ENCODE results near the gene LUC7L2.
"Not testable (repeated sequence)": the region's sequence is repeated elsewhere in the genome, so short reads cannot be mapped to it uniquely, and the experiment has no call there.

LUC7L2 gene

GRCh38 chr7:139396323-139396951 lies 36.7 kb downstream of the LUC7L2 start:
- DNase-seq (ENCODE audit: low read depth in 2 of 2), result no peak

- DNase-seq (ENCODE audit: low read depth in 2 of 2), result no peak
These were observed 37.5 kb downstream of the LUC7L2 start for GRCh38 chr7:139397192-139397591.

- DNase-seq (ENCODE audit: low read depth in 2 of 2), result no peak
These were observed 43.9 kb downstream of the LUC7L2 start for GRCh38 chr7:139403601-139404000.

- DNase-seq (ENCODE audit: low read depth in 2 of 2), result no peak
These were observed 47.9 kb downstream of the LUC7L2 start for GRCh38 chr7:139407555-139407954.

DNA sequence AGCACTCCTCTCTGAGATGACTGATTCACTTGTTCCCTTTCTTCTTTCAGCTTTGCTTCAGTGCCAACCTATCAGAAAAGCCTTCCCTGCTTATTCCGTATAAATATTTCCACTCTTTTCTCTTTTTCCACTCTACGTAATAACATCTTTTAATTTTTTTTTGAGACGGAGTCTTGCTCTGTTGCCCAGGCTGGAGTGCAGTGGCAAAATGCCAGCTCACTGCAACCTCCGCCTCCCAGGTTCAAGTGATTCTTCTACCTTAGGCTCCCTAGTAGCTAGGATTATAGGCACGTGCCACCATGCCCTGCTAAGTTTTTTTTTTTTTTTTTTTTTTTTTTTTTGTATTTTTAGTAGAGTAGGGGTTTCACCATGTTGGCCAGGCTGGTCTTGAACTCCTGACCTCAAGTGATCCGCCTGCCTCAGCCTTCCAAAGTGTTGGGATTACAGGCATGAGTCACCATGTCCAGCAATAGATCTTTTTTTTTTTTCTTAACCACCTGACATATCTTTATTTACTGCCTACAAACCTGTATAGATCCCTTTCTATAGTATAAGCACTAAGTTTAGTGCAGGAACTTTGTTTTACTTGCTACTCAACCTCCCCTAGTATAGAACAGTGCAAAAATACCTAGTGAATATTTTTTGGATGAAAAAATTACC lies 55.2 kb downstream of the LUC7L2 start:
- not testable (repeated sequence) for DNase-seq (ENCODE audit: low read depth in 2 of 2)

GRCh38 chr7:139416405-139416804 lies 56.7 kb downstream of the LUC7L2 start:
- DNase-seq (ENCODE audit: low read depth in 2 of 2), result no peak

- no peak for DNase-seq (ENCODE audit: low read depth in 2 of 2)
These were observed 57.8 kb downstream of the LUC7L2 start for GRCh38 chr7:139417478-139417877.

DNA sequence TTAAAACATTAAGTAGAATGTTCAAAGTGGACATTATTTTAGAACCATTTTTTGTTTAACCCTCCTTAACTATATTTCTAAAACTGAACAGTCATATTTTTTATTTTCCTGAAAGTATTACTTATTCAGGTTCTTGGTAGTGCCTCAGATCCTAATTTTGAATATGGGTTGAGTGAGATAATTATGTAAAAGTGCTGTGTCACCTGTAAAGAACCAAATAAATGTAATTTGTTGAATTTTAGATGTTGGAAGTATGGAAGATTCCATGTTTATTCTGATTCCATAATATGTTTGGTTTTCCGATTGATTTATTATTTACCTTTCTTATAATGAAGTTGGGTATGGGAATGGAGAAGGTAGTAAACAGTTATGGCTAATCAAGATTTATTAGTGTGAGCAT lies 61.4 kb downstream of the LUC7L2 start:
- no peak for DNase-seq (ENCODE audit: low read depth in 2 of 2)

DNA sequence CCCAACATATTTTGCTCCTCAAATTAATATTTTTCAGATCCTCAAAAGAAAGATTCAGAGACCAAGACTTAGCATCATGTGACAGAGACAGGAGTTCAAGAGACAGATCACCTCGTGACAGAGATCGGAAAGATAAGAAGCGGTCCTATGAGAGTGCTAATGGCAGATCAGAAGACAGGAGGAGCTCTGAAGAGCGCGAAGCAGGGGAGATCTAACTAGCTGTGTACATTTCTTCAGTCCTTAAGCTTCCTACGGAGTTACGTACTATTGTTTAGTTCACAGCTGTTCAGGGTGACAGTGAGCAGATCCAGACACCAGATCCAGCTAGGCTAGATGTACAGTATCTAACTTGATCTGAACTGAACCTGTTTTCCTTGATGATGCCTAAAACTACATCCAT lies 62.4 kb downstream of the LUC7L2 start:
- no peak for DNase-seq (ENCODE audit: low read depth in 2 of 2)

- DNase-seq (ENCODE audit: low read depth in 2 of 2), result no peak
These were observed 63.4 kb downstream of the LUC7L2 start for GRCh38 chr7:139423091-139423490.

DNA sequence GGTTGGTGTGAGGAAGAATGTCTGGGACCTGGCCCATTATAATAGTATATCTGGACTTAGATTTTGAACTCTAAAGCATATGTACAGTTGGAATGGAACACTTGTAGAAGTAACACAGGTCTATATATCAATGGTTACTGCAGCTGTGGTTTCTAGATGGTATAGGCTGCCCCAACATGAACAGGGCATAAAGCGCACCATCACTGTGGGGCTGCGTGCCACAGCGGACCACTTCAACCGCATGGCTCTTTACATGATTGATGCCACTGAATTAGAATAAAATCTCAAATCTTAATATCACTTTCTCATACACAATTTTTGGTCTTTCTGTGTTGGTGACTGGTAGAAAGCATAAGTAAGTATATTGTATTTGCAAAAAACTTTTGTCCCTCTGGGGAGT lies 64.3 kb downstream of the LUC7L2 start:
- no peak for DNase-seq (ENCODE audit: low read depth in 2 of 2)

DNA sequence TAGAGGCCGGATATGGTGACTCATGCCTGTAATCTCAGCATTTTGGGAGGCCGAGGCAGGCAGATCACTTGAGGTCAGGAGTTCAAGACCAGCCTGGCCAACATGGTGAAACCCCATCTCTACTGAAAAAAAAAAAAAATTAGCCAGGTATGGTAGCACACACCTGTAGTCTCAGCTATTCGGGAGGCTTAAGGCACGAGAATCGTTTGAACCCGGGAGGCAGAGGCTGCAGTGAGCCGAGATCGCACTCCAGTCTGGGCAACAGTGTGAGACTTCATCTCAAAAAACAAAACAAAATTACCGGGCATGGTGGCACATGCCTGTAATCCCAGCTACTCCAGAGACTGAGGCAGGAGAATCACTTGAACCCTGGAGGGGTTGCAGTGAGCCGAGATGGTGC lies 66.0 kb downstream of the LUC7L2 start:
- not testable (repeated sequence) for DNase-seq (ENCODE audit: low read depth in 2 of 2)

DNA sequence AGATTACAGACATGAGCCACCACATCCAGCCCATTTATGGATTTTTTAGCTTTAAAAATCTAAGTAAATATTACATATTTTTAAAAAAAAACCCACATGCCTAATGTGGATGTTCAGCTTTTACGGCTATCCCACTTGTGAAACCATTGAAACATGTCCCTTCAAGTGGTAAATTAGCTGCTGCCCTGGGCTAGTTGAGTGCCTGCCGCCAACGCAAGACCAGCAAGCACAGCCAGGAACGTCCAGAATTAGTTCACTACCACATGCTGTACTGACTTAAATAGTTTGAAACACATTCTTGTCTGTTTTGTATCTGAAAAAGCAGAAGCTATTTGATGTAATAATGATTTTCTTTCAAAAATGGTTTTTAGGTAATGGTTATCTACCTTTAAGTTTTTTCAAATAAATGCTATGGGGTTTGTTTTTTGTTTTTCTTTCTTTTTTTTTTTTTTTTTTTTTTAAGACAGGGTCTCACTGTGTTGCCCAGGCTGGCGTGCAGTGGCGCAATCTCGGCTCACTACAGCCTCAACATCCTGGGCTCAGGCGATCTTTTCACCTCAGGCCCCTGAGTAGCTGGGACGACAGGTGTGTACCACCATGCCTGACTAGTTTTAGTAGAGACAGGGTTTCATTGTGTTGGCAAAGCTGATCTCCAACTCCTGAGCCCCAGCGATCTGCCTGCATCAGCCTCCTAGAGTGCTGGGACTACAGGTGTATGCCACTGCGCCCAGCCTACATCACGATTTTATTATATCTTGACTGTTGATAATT lies 66.7 kb downstream of the LUC7L2 start:
- no peak for DNase-seq (ENCODE audit: low read depth in 2 of 2)

- DNase-seq (ENCODE audit: low read depth in 2 of 2), result no peak
These were observed 67.3 kb downstream of the LUC7L2 start for GRCh38 chr7:139427029-139427420.

- no peak for DNase-seq (ENCODE audit: low read depth in 2 of 2)
These were observed 68.1 kb downstream of the LUC7L2 start for GRCh38 chr7:139427788-139428187.

DNA sequence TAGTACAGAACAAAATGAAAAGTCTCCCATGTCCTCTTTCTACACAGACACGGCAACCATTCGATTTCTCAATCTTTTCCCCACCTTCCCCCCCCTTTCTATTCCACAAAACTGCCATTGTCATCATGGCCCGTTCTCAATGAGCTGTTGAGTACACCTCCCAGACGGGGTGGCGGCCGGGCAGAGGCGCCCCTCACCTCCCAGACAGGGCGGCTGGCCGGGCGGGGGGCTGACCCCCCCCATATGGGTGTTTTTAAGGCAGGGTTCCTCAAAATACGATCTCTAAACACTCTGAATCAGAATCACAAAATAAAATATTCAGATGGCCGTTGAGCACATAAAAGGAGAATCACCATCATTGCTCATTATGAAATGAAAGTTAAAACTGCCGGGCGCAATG lies 70.0 kb downstream of the LUC7L2 start:
- not testable (repeated sequence) for DNase-seq (ENCODE audit: low read depth in 2 of 2)

DNA sequence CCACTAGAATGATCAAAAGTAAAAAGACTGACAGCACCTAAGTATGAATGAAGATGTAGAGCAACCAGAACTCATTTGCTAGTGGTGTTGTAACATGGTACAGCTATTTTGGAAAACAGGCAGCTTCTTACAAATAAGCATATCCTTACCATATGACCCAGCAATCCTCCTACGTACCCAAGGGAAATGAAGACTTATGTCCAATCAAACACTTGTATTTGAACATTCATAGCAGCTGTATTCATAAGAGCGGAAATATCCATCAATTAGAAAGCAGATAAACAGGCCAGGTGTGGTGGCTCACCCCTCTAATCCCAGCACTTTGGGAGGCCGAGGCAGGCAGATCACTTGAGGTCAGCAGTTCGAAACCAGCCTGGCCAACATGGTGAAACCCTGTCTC lies 70.7 kb downstream of the LUC7L2 start:
- DNase-seq (ENCODE audit: low read depth in 2 of 2), result no peak

DNA sequence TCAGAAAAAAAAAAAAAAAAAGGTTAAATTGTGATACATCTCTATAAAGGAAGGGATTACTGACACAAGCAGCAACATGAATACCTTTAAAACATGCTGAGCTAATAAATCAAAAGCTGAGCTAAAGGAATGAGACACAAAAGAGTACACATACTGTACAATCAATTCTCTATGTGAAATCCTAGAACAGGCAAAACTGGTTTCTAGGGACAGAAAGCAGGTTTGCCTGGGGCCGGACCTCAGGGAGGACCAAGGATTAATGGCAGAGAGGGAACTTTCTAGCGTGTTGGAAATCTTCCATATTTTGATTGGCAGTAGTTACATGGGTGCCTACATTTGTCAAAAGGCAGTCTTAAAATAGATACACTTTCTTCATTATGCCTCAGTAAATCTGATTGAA lies 71.3 kb downstream of the LUC7L2 start:
- no peak for DNase-seq (ENCODE audit: low read depth in 2 of 2)

DNA sequence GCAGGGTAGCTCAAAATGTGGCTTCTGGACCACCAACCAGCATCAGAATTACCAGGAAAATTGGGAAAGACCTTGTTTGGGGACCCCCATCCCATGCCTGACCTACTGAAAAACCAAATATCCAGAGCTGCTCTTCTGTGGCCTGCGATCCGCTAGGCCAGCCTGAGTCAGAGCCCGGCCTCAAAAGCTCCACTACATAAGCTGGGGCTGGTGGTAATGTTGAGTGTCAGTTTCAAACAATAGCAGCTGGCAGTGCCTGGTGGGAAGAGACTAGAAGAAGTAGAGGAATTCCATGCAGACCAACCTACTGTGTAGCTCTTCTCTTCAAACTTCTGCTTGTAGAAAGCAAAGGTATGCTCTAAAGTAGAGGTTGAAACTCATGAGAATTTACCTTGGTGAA lies 71.8 kb downstream of the LUC7L2 start:
- DNase-seq (ENCODE audit: low read depth in 2 of 2), result no peak

- DNase-seq (ENCODE audit: low read depth in 2 of 2), result no peak
These were observed 77.1 kb downstream of the LUC7L2 start for GRCh38 chr7:139436806-139437205.

DNA sequence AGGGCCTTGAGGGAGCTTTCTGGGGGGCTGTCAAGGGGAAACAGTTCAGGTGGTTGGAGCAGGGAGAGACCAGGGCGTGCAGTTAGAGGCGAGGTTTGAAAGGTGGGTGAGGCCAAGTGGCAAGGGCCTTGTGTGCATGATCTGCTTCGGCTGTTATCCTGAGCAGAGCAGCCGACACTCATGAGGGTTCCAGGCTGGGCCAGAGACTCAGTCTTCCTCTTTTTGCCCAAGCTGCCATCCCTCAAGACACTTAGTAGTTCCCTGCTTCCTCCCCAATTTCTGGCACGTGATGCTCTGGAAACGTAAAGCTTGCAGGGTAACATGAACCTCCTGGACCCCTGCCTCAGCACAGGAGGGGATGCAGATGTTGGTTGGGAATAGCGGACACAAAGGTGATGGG lies 79.7 kb downstream of the LUC7L2 start:
- DNase-seq (ENCODE audit: low read depth in 2 of 2), result no peak

- DNase-seq (ENCODE audit: low read depth in 2 of 2), result no peak
These were observed 82.3 kb downstream of the LUC7L2 start for GRCh38 chr7:139441961-139442360.

Data from fibroblast of skin of left quadriceps (primary cell).